ACHN (cell line): ENCODE data around the gene SST.

ENCODE experiments used
- DNase-seq: peaks from one replicate; pipeline ENCODE4 v3.0.0-alpha.2; 2015
- in situ Hi-C: cut with HindIII; loops from 2 replicates; pipeline ENCODE4 v1.10.0; 2017; ENCODE audit warnings: low sequenced_read_pairs, low pct_ligation_motif_present, low pct_unique_long_range_greater_than_20kb

SST gene

GRCh38 chr3:187642861-187643260 is 27.3 kb downstream of the SST start:
- DNase-seq = no peak
- in situ Hi-C loops = no loop called here

- DNase-seq = no peak
- in situ Hi-C loops = no loop called here
Observed at GRCh38 chr3:187641320-187642016, 28.7 kb downstream of the SST start.

- DNase-seq = no peak
Observed at GRCh38 chr3:187640569-187641059, 29.6 kb downstream of the SST start.

GRCh38 chr3:187639927-187640568 is 30.1 kb downstream of the SST start:
- DNase-seq = no peak
- in situ Hi-C loops = no loop called here

More at GRCh38 chr3:187640569-187641059, 29.6 kb downstream of the SST start:
- in situ Hi-C loops = no loop called here

GRCh38 chr3:187636528-187636927 is 33.7 kb downstream of the SST start:
- no peak for DNase-seq
- in situ Hi-C loops = no loop called here

GRCh38 chr3:187630404-187630803 is 39.8 kb downstream of the SST start:
- no peak for DNase-seq
- in situ Hi-C loops = no loop called here

- DNase-seq = no peak
- in situ Hi-C loops = no loop called here
Observed at GRCh38 chr3:187629711-187630110, 40.5 kb downstream of the SST start.

GRCh38 chr3:187628169-187628568 is 42.0 kb downstream of the SST start:
- in situ Hi-C loops = no loop called here
- DNase-seq = no peak

GRCh38 chr3:187626581-187626980 is 43.6 kb downstream of the SST start:
- in situ Hi-C loops = no loop called here
- no peak for DNase-seq

- DNase-seq = no peak
- in situ Hi-C loops = no loop called here
Observed at GRCh38 chr3:187624588-187624987, 45.6 kb downstream of the SST start.

GRCh38 chr3:187623285-187623814 is 46.8 kb downstream of the SST start:
- DNase-seq = no peak
- in situ Hi-C loops = no loop called here

GRCh38 chr3:187621881-187622280 is 48.3 kb downstream of the SST start:
- in situ Hi-C loops = no loop called here
- no peak for DNase-seq

GRCh38 chr3:187619461-187619860 is 50.7 kb downstream of the SST start:
- in situ Hi-C loops = no loop called here
- DNase-seq = no peak
